HepG2 (cell line): ENCODE results near the gene GNMT. TPM values are rescaled to one million over a fixed set of nuclear protein-coding genes. Genes with fewer than 3 reads are reported as not detected.

Experiments used
- ASH2L ChIP-seq: fragments of 300-600, 200-600 bp; sonication (generic); IDR thresholded peaks from 2 replicates; pipeline ENCODE4 v1.7.0; 2017; ENCODE audit warnings: low read depth, mild to moderate bottlenecking, moderate library complexity, mixed read lengths, low read length; ENCODE audit not compliant: insufficient read length
- EED ChIP-seq: sonication (generic); formaldehyde crosslinking; IDR thresholded peaks from 2 replicates; pipeline ENCODE4 v1.5.0; 2020; ENCODE audit warnings: mild to moderate bottlenecking, missing genetic modification reagents
- HDAC6 ChIP-seq: fragments of 200-600 bp; sonication (generic); IDR thresholded peaks from 2 replicates; pipeline ENCODE4 v1.7.0; 2017; ENCODE audit warnings: mild to moderate bottlenecking, antibody characterized with exemption, low read length, low read depth
- IKZF4 ChIP-seq: sonication (generic); formaldehyde crosslinking; IDR thresholded peaks from 2 replicates; pipeline ENCODE4 v1.5.1; 2020; ENCODE audit warnings: borderline replicate concordance, mild to moderate bottlenecking, low read depth, missing genetic modification reagents; ENCODE audit errors: not compliant biosample characterization
- KDM1A ChIP-seq: IDR thresholded peaks from 2 replicates; pipeline ENCODE4 v1.6.1; 2016; ENCODE audit warnings: missing compliant biosample characterization
- MAFK ChIP-seq, 2 experiments: IDR thresholded peaks in 1 of 2; conservative IDR thresholded peaks in 1 of 2; 2 replicates each; pipeline ENCODE4 v1.6.1; 2011; ENCODE audit warnings: improper control_type of control experiment in 2 of 2, low read length in 2 of 2
- MTA1 ChIP-seq: sonication (generic); formaldehyde crosslinking; IDR thresholded peaks from 2 replicates; pipeline ENCODE4 v1.4.0; 2020; ENCODE audit warnings: missing genetic modification reagents, mild to moderate bottlenecking, borderline replicate concordance
- NBN ChIP-seq: fragments of 450-650 bp; conservative IDR thresholded peaks from 2 replicates; pipeline ENCODE4 v1.6.1; 2017
- NFAT5 ChIP-seq: sonication (generic); formaldehyde crosslinking; IDR thresholded peaks from 2 replicates; pipeline ENCODE4 v1.4.0; 2020; ENCODE audit warnings: missing genetic modification reagents
- PPARG ChIP-seq: conservative IDR thresholded peaks from 2 replicates; pipeline ENCODE4 v1.6.1; 2016; ENCODE audit warnings: missing biosample characterization, missing genetic modification reagents
- SIN3B ChIP-seq: fragments of 150-350 bp; IDR thresholded peaks from 2 replicates; pipeline ENCODE4 v1.6.1; 2014; ENCODE audit warnings: low read length
- SPEN ChIP-seq: sonication (generic); formaldehyde crosslinking; IDR thresholded peaks from 2 replicates; pipeline ENCODE4 v1.5.1; 2020; ENCODE audit warnings: low read depth, mild to moderate bottlenecking, missing genetic modification reagents
- TARDBP ChIP-seq: sonication (generic); formaldehyde crosslinking; IDR thresholded peaks from 2 replicates; pipeline ENCODE4 v1.8.0; 2022; ENCODE audit warnings: mild to moderate bottlenecking, missing genetic modification reagents
- ZFP1 ChIP-seq: IDR thresholded peaks from 2 replicates; pipeline ENCODE4 v1.6.1; 2016
- ZNF572 ChIP-seq: sonication (generic); formaldehyde crosslinking; IDR thresholded peaks from 2 replicates; pipeline ENCODE4 v1.5.1; 2020; ENCODE audit warnings: mild to moderate bottlenecking, missing genetic modification reagents
- ZNF777 ChIP-seq: sonication (generic); formaldehyde crosslinking; IDR thresholded peaks from 2 replicates; pipeline ENCODE4 v1.4.0; 2020; ENCODE audit warnings: missing genetic modification reagents
- polyA plus RNA-seq, 8 experiments: library from polyadenylated mRNA; depleted of rRNA in 3 of 8; stranded (reverse) in 7 of 8; unstranded in 1 of 8; fragments of >200 nt; fragmentation: Illumina TruSeq in 4 of 8; extraction: Trizol in 4 of 8; gene quantifications; 2 replicates each; pipeline versions ENCODE4 v1.2.1 to v1.2.3, GENCODE V29; 2011 to 2016; ENCODE audit warnings: low read depth in 4 of 8, missing spikeins in 1 of 8, mixed read lengths in 1 of 8; ENCODE audit not compliant: insufficient read depth in 1 of 8
- total RNA-seq, 5 experiments: library from RNA; depleted of rRNA; stranded (reverse); fragments of >200 nt; fragmentation: Illumina TruSeq; extraction: Trizol; gene quantifications; 2 replicates each; pipeline ENCODE4 v1.2.3, GENCODE V29; 2016; ENCODE audit warnings: low read depth in 1 of 5
- TF ChIP-seq, protein P1 (sequence below), 2 experiments: sonication (generic) in 1 of 2; formaldehyde crosslinking in 1 of 2; IDR thresholded peaks; 2 replicates each; pipeline versions ENCODE4 v1.4.0 to v1.6.1; 2016 to 2020; ENCODE audit warnings: borderline replicate concordance in 1 of 2, low read depth in 1 of 2, mild to moderate bottlenecking in 1 of 2, missing genetic modification reagents in 1 of 2
- TF ChIP-seq, protein P2 (sequence below), 2 experiments: sonication (generic) in 1 of 2; formaldehyde crosslinking in 1 of 2; IDR thresholded peaks; 2 replicates each; pipeline versions ENCODE4 v1.4.0 to v1.6.1; 2018 to 2020; ENCODE audit warnings: missing genetic modification reagents in 2 of 2, borderline replicate concordance in 1 of 2, low read depth in 1 of 2, mild to moderate bottlenecking in 1 of 2, missing biosample characterization in 1 of 2

The GNMT gene
- total and polyA plus RNA-seq, 2 of the 13 experiments (the other 11 are each of a cell fraction or from before 2014, with no cell fraction given): 2.8 to 7.0 TPM

GRCh38 chr6:42979523-42980177 lies 19.1 kb downstream of the GNMT start (continued):
- TF ChIP-seq NFAT5 (CRISPR knock-in tag) (no peak), HDAC6 (no peak), ZFP1 (CRISPR knock-in tag) (no peak), NBN (no peak), MAFK (conservative IDR thresholded peaks at IDR 0.05 in 1 of 2, IDR thresholded peaks at IDR 0.05 in 1 of 2; ENCODE audit: low read length in 2 of 2) (no peak; a peak in 1 of 4 replicates), ZNF777 (0 out of 2 replicates have a peak, but pooled peaks have one; percentile 5), IKZF4 (no peak), MTA1 (CRISPR knock-in tag) (no peak), PPARG (CRISPR knock-in tag) (0 out of 2 replicates have a peak, but pooled peaks have one; percentile 8), TARDBP (no peak), ASH2L (peak; percentile 32), EED (CRISPR knock-in tag) (no peak), SPEN (CRISPR knock-in tag) (no peak), ZNF572 (CRISPR knock-in tag) (0 out of 2 replicates have a peak, but pooled peaks have one; percentile 51), SIN3B (no peak), KDM1A (CRISPR knock-in tag) (no peak)
- TF ChIP-seq, protein P1, sequence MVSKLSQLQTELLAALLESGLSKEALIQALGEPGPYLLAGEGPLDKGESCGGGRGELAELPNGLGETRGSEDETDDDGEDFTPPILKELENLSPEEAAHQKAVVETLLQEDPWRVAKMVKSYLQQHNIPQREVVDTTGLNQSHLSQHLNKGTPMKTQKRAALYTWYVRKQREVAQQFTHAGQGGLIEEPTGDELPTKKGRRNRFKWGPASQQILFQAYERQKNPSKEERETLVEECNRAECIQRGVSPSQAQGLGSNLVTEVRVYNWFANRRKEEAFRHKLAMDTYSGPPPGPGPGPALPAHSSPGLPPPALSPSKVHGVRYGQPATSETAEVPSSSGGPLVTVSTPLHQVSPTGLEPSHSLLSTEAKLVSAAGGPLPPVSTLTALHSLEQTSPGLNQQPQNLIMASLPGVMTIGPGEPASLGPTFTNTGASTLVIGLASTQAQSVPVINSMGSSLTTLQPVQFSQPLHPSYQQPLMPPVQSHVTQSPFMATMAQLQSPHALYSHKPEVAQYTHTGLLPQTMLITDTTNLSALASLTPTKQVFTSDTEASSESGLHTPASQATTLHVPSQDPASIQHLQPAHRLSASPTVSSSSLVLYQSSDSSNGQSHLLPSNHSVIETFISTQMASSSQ (IDR thresholded peaks at IDR 0.05; ENCODE audit: low read depth): no peak
- TF ChIP-seq, protein P1 (CRISPR knock-in tag; IDR thresholded peaks at IDR 0.05; ENCODE audit: borderline replicate concordance): no peak
- TF ChIP-seq, protein P2, sequence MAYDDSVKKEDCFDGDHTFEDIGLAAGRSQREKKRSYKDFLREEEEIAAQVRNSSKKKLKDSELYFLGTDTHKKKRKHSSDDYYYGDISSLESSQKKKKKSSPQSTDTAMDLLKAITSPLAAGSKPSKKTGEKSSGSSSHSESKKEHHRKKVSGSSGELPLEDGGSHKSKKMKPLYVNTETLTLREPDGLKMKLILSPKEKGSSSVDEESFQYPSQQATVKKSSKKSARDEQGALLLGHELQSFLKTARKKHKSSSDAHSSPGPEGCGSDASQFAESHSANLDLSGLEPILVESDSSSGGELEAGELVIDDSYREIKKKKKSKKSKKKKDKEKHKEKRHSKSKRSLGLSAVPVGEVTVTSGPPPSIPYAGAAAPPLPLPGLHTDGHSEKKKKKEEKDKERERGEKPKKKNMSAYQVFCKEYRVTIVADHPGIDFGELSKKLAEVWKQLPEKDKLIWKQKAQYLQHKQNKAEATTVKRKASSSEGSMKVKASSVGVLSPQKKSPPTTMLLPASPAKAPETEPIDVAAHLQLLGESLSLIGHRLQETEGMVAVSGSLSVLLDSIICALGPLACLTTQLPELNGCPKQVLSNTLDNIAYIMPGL (CRISPR knock-in tag; IDR thresholded peaks at IDR 0.05; ENCODE audit: borderline replicate concordance in 1 of 2, low read depth in 1 of 2): no peak
